ENCODE data around the gene MUC2. TPM values are rescaled to one million over a fixed set of nuclear protein-coding genes. Genes with fewer than 3 reads are reported as not detected.

The MUC2 gene
- total RNA-seq, 1 donor from 2014 or later, result not detected

DNA sequence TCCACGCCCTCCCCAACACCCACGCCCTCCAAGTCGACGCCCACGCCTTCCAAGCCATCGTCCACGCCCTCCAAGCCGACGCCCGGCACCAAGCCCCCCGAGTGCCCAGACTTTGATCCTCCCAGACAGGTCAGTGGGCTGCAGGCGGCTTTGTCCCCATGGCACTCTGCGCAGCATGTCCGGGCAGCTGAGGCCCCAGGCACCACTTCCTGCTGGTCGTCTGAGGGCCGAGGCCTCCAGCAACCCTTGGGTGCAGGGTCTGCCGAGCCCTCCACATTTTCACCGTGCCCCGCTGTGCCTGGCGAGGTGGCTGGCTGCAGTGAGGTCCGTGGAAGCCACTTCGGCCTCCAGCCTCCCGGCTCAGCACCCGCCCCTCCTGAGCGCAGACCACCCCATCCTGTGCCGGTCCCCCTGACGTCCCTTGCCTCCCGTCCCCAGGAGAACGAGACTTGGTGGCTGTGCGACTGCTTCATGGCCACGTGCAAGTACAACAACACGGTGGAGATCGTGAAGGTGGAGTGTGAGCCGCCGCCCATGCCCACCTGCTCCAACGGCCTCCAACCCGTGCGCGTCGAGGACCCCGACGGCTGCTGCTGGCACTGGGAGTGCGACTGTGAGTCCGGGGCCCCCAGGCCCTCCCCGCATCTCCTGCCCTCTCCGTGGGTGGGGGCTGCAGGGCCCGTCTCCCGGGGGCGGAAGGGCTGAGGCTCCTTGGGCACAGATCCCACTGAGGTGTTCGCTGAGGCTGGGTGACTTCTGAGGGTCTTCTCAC, 26.8 kb downstream of the MUC2 start:
- Mint-ChIP-seq H3K4me1 (ENCODE audit: low read depth, unreplicated experiment) (no peaks in the 10 kb centered on the region), H3K4me3 (ENCODE audit: unreplicated experiment) (no peak overlapping the region), H3K27ac (ENCODE audit: unreplicated experiment) (no peak overlapping the region), H3K27me3 (ENCODE audit: unreplicated experiment) (peaks cover 2% of the 10 kb centered on the region), H3K9me3 (ENCODE audit: unreplicated experiment) (peaks cover 4% of the 10 kb centered on the region), H3K36me3 (ENCODE audit: unreplicated experiment) (no peaks in the 10 kb centered on the region)
- TF ChIP-seq, protein P1, sequence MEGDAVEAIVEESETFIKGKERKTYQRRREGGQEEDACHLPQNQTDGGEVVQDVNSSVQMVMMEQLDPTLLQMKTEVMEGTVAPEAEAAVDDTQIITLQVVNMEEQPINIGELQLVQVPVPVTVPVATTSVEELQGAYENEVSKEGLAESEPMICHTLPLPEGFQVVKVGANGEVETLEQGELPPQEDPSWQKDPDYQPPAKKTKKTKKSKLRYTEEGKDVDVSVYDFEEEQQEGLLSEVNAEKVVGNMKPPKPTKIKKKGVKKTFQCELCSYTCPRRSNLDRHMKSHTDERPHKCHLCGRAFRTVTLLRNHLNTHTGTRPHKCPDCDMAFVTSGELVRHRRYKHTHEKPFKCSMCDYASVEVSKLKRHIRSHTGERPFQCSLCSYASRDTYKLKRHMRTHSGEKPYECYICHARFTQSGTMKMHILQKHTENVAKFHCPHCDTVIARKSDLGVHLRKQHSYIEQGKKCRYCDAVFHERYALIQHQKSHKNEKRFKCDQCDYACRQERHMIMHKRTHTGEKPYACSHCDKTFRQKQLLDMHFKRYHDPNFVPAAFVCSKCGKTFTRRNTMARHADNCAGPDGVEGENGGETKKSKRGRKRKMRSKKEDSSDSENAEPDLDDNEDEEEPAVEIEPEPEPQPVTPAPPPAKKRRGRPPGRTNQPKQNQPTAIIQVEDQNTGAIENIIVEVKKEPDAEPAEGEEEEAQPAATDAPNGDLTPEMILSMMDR (IDR thresholded peaks at IDR 0.05; ENCODE audit: partially characterized antibody, unreplicated experiment), result no peak
- DNase-seq, result no peak

DNA sequence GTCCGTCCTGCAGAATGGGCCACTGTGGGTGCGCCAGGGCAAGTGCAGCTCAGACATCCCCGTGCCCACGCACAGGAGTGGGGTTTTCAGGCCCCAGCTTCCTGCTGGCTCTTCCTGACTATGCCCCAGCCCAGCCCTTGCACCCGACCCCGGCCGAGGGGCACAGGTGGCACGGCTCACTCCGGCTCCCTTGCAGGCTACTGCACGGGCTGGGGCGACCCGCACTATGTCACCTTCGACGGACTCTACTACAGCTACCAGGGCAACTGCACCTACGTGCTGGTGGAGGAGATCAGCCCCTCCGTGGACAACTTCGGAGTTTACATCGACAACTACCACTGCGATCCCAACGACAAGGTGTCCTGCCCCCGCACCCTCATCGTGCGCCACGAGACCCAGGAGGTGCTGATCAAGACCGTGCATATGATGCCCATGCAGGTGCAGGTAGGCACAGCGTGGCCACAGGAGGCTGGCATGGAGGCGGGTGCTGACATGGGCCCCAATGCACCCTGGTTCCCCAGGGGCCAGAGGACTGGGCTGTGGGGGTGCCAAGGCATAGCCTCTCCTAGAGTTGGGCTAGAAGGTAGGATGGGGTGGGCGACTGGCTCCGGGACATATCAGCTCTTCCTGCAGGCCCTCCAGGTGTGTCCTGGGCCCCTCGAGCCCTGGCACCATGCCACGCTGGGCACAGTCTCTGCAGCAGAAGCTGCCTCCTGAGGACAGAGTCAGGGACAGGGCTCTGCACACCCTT, 27.7 kb downstream of the MUC2 start:
- Mint-ChIP-seq H3K36me3 (ENCODE audit: unreplicated experiment) (no peaks in the 10 kb centered on the region), H3K4me1 (ENCODE audit: low read depth, unreplicated experiment) (no peaks in the 10 kb centered on the region), H3K4me3 (ENCODE audit: unreplicated experiment) (no peak overlapping the region), H3K27ac (ENCODE audit: unreplicated experiment) (no peak overlapping the region), H3K9me3 (ENCODE audit: unreplicated experiment) (peaks cover 4% of the 10 kb centered on the region), H3K27me3 (ENCODE audit: unreplicated experiment) (peaks cover 2% of the 10 kb centered on the region)
- DNase-seq, result no peak
- TF ChIP-seq, protein P1 (IDR thresholded peaks at IDR 0.05; ENCODE audit: partially characterized antibody, unreplicated experiment), result no peak

DNA sequence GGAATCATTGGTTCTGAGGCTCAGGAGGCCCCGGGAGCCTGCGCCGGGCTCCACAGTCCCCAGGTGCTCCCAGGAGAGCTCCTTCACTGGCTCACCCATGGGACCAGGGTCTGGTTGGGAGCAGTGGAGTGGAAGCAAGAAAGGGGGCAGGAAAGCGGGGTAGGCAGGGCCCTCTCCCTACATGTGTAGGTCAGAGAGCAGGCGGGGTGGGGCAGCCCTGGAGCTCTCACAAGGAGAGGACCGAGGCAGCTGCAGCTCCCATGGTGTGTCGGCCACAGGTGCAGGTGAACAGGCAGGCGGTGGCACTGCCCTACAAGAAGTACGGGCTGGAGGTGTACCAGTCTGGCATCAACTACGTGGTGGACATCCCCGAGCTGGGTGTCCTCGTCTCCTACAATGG, 28.3 kb downstream of the MUC2 start:
- peaks cover 4% of the 10 kb centered on the region for H3K9me3 Mint-ChIP-seq (ENCODE audit: unreplicated experiment)
- no peaks in the 10 kb centered on the region for H3K4me1 Mint-ChIP-seq (ENCODE audit: low read depth, unreplicated experiment)
- peaks cover 2% of the 10 kb centered on the region for H3K27me3 Mint-ChIP-seq (ENCODE audit: unreplicated experiment)
- H3K27ac Mint-ChIP-seq (ENCODE audit: unreplicated experiment), result no peak overlapping the region
- no peak overlapping the region for H3K4me3 Mint-ChIP-seq (ENCODE audit: unreplicated experiment)
- TF ChIP-seq, protein P1 (IDR thresholded peaks at IDR 0.05; ENCODE audit: partially characterized antibody, unreplicated experiment), result no peak
- DNase-seq, result no peak
- no peaks in the 10 kb centered on the region for H3K36me3 Mint-ChIP-seq (ENCODE audit: unreplicated experiment)

DNA sequence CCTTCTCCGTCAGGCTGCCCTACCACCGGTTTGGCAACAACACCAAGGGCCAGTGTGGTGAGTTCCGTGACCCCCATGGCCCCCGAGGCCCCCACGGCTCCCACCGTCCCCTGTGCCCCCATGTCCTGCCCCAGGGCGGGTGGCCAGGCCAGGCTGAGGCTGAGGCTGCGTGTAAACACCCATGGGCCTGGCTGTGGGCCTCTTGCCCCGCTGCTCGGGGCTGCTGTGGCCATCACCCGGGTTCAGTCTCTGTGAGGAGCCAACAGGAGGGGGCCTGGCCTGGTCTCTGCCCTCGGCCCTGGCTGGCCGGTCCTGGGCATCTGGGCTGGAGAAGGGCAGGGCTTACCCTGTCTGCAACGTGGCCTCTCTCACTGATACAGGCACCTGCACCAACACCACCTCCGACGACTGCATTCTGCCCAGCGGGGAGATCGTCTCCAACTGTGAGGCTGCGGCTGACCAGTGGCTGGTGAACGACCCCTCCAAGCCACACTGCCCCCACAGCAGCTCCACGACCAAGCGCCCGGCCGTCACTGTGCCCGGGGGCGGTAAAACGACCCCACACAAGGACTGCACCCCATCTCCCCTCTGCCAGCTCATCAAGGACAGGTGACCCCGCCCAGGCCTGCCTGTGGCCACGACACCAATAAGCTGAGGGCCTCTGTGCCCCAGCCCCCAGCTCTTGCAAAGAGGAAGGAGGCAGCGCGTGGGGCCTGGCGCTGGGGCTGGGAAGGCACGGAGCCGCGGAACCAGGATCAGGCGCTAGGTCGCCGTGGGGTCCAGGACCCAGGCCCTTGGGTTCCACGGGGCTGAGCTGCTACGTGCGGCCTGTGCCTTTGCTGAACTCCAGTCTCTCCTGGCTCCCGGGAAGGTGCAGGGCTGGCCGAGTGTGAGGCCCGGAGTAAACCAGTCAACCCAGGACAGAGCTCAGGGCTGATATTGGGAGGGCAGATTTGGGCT, 29.0 kb downstream of the MUC2 start:
- TF ChIP-seq, protein P1 (IDR thresholded peaks at IDR 0.05; ENCODE audit: partially characterized antibody, unreplicated experiment), result no peak
- no peak for DNase-seq
- Mint-ChIP-seq H3K27me3 (ENCODE audit: unreplicated experiment) (peaks cover 2% of the 10 kb centered on the region), H3K27ac (ENCODE audit: unreplicated experiment) (no peak overlapping the region), H3K36me3 (ENCODE audit: unreplicated experiment) (no peaks in the 10 kb centered on the region), H3K9me3 (ENCODE audit: unreplicated experiment) (peaks cover 4% of the 10 kb centered on the region), H3K4me1 (ENCODE audit: low read depth, unreplicated experiment) (no peaks in the 10 kb centered on the region), H3K4me3 (ENCODE audit: unreplicated experiment) (no peak overlapping the region)
